SH-SY5Y (cell line): ENCODE measurements around the gene DAP.

Experiments
- GATA2 ChIP-seq: IDR thresholded peaks from 2 replicates; pipeline ENCODE4 v1.6.1; 2011; ENCODE audit warnings: mild to moderate bottlenecking, low read depth, low read length
- GATA3 ChIP-seq: IDR thresholded peaks from 2 replicates; pipeline ENCODE4 v1.6.1; 2011; ENCODE audit warnings: low read depth, mild to moderate bottlenecking, low read length, moderate library complexity

The DAP gene

GRCh38 chr5:10733426-10733825 is 27.6 kb downstream of the DAP start:
- TF ChIP-seq GATA3 (no peak), GATA2 (no peak)

- TF ChIP-seq GATA3 (no peak), GATA2 (no peak)
Measured at GRCh38 chr5:10731913-10732312, 29.1 kb downstream of the DAP start.

- no peak for TF ChIP-seq GATA3
- no peak for TF ChIP-seq GATA2
Measured at GRCh38 chr5:10730043-10730351, 31.0 kb downstream of the DAP start.

GRCh38 chr5:10729320-10730042 is 31.6 kb downstream of the DAP start:
- no peak for TF ChIP-seq GATA2
- TF ChIP-seq GATA3, result no peak

GRCh38 chr5:10728679-10729078 is 32.4 kb downstream of the DAP start:
- TF ChIP-seq GATA3 (no peak), GATA2 (no peak)

DNA sequence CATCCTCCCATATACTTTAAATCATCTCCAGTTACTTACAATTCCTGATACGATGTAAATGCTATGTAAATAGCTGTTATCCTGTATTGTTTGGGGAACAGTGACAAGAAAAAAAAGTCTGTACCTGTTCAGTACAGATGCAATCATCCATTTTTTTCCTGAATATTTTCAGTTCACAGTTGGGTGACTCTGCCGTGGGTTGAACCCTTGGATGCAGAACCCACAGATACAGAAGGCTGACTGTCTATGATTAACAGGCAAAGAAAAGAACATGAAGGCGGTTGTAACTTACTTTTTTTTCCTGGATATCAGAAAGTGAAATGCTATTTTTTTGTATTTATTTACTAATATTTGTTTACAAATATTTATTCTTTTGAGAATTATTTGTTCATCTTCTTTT is 33.2 kb downstream of the DAP start:
- TF ChIP-seq GATA2 (no peak), GATA3 (no peak)

DNA sequence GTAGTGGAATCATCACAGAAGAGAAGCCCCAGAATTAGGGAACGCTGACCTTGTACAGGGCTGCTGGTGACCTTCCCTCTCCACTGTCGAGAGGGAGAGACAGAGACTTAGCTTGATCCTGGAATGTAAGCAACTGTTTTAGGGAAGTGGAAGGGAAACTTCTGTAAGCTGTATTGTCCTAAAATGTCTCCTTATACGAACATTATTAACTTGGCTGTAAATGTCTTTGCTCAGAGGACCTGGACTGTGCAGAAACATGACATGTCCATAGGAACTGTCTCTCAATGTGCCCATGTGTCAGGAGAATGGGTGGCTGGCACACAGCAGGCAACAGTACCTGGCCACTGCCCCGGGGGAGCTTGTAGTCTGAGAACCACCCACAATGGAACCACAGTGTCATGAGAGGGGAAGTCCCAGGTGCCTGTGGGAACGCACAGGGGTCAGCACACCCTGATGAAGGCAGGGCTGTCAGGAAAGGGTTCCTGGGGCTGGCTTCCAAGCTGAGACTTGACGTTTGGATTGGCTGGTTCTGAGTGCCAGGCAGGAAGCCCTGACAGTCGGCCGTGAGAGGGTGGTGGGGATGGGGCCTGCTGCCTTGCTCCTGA is 34.0 kb downstream of the DAP start:
- no peak for TF ChIP-seq GATA3
- no peak for TF ChIP-seq GATA2

DNA sequence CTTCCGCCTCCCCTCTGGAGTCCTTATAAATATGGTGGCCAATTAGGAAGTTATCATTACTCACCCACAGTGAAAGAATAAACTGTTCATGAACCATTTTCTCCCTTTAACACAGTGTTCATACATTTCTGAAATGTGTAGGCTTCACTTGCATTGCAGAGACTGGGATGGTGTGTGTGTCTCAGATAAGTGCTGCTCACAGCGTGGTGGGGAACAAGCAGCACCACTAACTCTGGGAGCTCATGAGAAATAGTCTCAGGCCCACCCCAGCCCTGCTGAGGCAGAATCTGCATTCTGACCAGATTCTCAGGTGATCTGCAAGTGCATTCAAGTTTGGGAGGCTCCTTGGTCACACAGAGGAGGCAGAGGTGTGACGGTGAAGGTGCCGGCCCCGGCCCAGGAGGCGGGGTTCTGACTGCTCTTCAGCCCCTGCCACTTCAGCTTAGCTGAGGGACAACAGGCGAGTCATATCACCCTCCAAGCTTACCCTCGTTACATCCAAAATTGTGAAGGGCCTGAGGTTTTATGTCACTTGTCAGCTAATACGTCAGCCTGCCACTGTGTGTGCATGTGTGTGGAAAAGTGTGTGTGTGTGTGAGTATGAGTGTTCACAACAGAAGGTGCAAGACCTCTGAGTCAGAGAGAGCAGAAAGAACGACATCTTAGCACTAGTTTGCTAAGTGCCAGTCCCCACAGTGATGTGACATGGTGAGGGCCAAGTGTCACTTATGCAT is 34.7 kb downstream of the DAP start:
- TF ChIP-seq GATA3 (no peak), GATA2 (no peak)

GRCh38 chr5:10725636-10726035 is 35.4 kb downstream of the DAP start:
- TF ChIP-seq GATA2, result no peak
- TF ChIP-seq GATA3, result no peak

DNA sequence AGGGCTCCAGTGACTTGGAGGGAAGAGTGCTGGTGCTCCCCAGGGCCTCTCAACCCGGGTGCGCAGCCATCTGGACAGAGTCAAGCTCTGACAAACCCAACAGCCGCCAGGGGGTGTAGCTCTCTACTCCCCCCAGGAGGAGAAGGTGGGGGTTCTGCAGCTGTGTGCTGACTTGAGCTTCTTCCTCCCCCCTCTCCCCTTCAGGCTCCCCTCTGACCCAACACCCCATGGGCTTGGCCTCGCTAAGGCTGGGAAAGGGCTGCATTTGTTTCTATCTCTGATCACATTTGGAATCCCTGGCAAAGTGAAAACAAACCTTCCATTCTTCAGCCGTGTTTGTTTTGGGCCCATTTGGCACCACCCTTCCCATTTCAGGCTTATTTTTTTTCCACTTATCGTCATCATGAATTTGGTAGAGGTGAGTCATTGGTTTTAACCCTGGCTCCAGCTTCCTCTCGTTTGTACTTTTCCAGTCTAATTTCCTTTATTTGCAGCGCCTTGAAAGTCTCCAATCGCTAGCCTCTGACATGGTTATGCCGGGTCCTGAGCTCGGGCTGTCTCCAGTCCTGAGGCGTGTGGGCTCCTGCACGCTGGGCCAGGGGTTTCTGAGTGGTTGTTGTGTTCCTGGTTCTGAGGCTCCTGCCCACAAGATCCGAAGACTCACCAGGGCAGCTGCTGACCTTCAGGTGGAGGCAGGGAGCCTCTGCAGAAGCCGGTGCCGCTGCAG is 36.1 kb downstream of the DAP start:
- TF ChIP-seq GATA3 (no peak), GATA2 (no peak)

- TF ChIP-seq GATA3 (no peak), GATA2 (no peak)
Measured at GRCh38 chr5:10723514-10723913, 37.5 kb downstream of the DAP start.

- TF ChIP-seq GATA3 (no peak), GATA2 (no peak)
Measured at GRCh38 chr5:10719965-10720364, 41.1 kb downstream of the DAP start.

- no peak for TF ChIP-seq GATA2
- TF ChIP-seq GATA3, result no peak
Measured at GRCh38 chr5:10715605-10716290, 45.3 kb downstream of the DAP start.

- TF ChIP-seq GATA2, result no peak
- no peak for TF ChIP-seq GATA3
Measured at GRCh38 chr5:10712574-10713366, 48.3 kb downstream of the DAP start.
